Endothelial cell of umbilical vein (primary cell): ENCODE results near the gene KCTD1.

ENCODE experiments used
- EZH2 ChIP-seq: IDR thresholded peaks from 2 replicates; pipeline ENCODE4 v1.6.1; 2012; ENCODE audit warnings: borderline replicate concordance, low read depth, mild to moderate bottlenecking, moderate library complexity, low read length, inconsistent platforms; ENCODE audit not compliant: severe bottlenecking
- POLR2A ChIP-seq: IDR thresholded peaks from 2 replicates; pipeline ENCODE4 v1.6.1; 2012; ENCODE audit warnings: low read depth, mild to moderate bottlenecking, control low read depth, low read length
- POLR2AphosphoS5 ChIP-seq: IDR thresholded peaks from 2 replicates; pipeline ENCODE4 v1.6.1; 2012; ENCODE audit warnings: low read depth, mild to moderate bottlenecking, control low read depth, low read length, moderate library complexity; ENCODE audit not compliant: insufficient read depth

DNA sequence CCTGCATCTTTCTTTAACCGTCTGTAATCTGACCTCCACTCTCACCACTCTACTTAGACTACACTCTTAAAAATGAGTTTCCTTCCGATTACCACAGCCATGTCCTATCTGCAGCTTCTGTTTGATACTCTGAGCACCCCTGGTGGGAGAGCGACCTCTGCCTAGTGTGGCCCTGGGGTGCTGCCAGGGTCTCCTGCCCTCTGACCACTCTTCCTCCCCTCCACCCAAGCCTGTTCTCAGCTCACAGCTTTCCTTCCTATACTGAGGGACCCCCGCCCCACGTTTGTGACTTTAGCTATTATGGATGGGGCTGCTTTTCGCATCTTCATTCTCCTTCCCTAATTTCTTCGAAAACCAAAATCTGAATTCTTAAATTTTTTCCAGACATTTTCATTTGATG, 132.7 kb downstream of the KCTD1 start:
- no peak for TF ChIP-seq EZH2
- no peak for TF ChIP-seq POLR2AphosphoS5
- TF ChIP-seq POLR2A = no peak
